Stomach smooth muscle (tissue), 2 donors: ENCODE measurements around the gene NT5DC4.
"Not testable (repeated sequence)": the region's sequence is repeated elsewhere in the genome, so short reads cannot be mapped to it uniquely, and the experiment has no call there.

Source experiments
- H3K27ac ChIP-seq: one replicate; pipeline ENCODE4 v1.7.0; 2013; ENCODE audit warnings: mild to moderate bottlenecking, low read length, inconsistent platforms
- H3K27me3 ChIP-seq, 2 donors: one replicate each; pipeline ENCODE4 v1.7.0; 2013; ENCODE audit warnings: low read length in 2 of 2; ENCODE audit not compliant: insufficient read depth in 2 of 2, control insufficient read depth in 1 of 2
- H3K36me3 ChIP-seq, 2 donors: one replicate each; pipeline ENCODE4 v1.7.0; 2013; ENCODE audit warnings: low read length in 2 of 2; ENCODE audit not compliant: control insufficient read depth in 2 of 2, insufficient read depth in 2 of 2
- H3K4me1 ChIP-seq: one replicate; pipeline ENCODE4 v1.7.0; 2013; ENCODE audit warnings: low read length; ENCODE audit not compliant: control insufficient read depth, insufficient read depth
- H3K4me3 ChIP-seq, 2 donors: one replicate each; pipeline ENCODE4 v1.7.0; 2013; ENCODE audit warnings: low read length in 2 of 2
- H3K9ac ChIP-seq, 2 donors: one replicate each; pipeline ENCODE4 v1.7.0; 2013; ENCODE audit warnings: low read length in 2 of 2, mild to moderate bottlenecking in 1 of 2
- H3K9me3 ChIP-seq, 2 donors: one replicate each; pipeline ENCODE4 v1.7.0; 2013; ENCODE audit warnings: low read length in 2 of 2; ENCODE audit not compliant: control insufficient read depth in 2 of 2
- donor health status: healthy.
- donor health status: Pancreatic carcinoma.

NT5DC4 gene

DNA sequence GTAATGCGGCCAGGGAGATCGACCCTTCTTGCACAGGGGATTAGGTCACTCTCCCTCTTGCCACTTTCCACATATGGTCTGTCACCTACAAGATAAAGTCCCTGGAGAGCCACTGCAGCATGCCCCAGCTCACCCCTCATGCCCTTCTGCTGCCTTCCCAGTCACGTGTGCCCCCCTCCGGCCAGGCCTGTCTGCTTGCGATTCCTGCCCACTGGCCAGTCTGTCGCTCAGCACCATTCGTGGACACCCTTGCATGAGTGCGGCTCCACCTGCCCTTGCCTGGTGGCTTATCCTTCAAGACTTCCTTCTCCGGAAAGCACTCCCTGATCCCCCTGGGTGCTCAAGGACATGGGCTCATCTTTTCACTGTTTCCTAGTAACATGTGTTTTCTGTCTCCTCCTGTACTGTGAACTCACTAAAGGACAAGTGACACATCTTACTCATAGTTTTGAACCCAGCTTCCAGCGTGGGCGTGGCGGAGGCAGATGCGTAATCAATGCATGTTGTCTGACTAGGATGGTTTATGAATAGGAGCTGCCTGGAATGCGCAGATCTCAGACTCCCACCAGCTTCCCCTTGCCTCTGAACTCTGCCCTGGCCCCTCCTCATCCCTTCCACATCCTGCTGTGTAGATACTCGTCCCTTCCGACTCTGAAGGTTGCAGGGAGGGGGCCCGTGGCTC lies 7.8 kb upstream of the NT5DC4 start:
- Histone ChIP-seq H3K36me3 (no peaks in the 10 kb centered on the region), H3K9me3 (no peaks in the 10 kb centered on the region), H3K27ac (no peak overlapping the region), H3K4me1 (peaks cover 2% of the 10 kb centered on the region), H3K27me3 (no peaks in the 10 kb centered on the region), H3K4me3 (no peak overlapping the region), H3K9ac (no peak overlapping the region)

- H3K27ac ChIP-seq = no peak overlapping the region
- peaks cover 2% of the 10 kb centered on the region for H3K4me1 ChIP-seq
- no peak overlapping the region for H3K4me3 ChIP-seq
- H3K36me3 ChIP-seq = no peaks in the 10 kb centered on the region
- H3K9me3 ChIP-seq = no peaks in the 10 kb centered on the region
- H3K27me3 ChIP-seq = no peaks in the 10 kb centered on the region
- no peak overlapping the region for H3K9ac ChIP-seq
Measured at GRCh38 chr2:112713585-112713925, 7.3 kb upstream of the NT5DC4 start.

DNA sequence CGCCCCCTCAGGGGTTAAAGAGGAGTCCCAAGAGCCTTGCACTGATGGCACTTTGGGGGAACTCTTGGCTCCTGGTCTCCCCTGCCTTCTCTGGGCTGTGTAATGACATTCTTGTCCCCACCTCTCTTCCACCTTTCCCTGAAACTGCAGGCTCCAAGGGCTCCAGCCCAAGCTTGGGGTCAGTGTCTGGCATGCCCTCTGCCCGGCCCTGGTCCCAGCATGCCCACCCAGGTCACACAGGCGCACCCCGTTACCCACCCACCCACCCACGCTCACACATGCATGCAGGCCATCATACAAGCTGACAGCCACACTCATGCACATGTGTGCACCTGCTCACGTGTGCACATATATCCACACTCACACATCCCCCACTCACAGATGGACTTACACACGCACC lies 6.9 kb upstream of the NT5DC4 start:
- Histone ChIP-seq H3K9ac (no peak overlapping the region), H3K4me3 (no peak overlapping the region), H3K36me3 (no peaks in the 10 kb centered on the region), H3K9me3 (no peaks in the 10 kb centered on the region), H3K4me1 (peaks cover 2% of the 10 kb centered on the region), H3K27me3 (no peaks in the 10 kb centered on the region), H3K27ac (no peak overlapping the region)

GRCh38 chr2:112714331-112714730 lies 6.5 kb upstream of the NT5DC4 start:
- Histone ChIP-seq H3K36me3 (no peaks in the 10 kb centered on the region), H3K4me3 (no peak overlapping the region), H3K27ac (no peak overlapping the region), H3K27me3 (no peaks in the 10 kb centered on the region), H3K9me3 (no peaks in the 10 kb centered on the region), H3K9ac (no peak overlapping the region), H3K4me1 (no peaks in the 10 kb centered on the region)

GRCh38 chr2:112714836-112715631 lies 5.8 kb upstream of the NT5DC4 start:
- H3K9me3 ChIP-seq = no peaks in the 10 kb centered on the region
- no peaks in the 10 kb centered on the region for H3K36me3 ChIP-seq
- no peaks in the 10 kb centered on the region for H3K27me3 ChIP-seq

GRCh38 chr2:112716094-112716493 lies 4.7 kb upstream of the NT5DC4 start:
- not testable (repeated sequence) for H3K27me3 ChIP-seq, H3K9me3 ChIP-seq, H3K9ac ChIP-seq, H3K4me1 ChIP-seq, H3K27ac ChIP-seq, H3K4me3 ChIP-seq, H3K36me3 ChIP-seq

More at GRCh38 chr2:112714836-112715631, 5.8 kb upstream of the NT5DC4 start:
- Histone ChIP-seq H3K9ac (no peak overlapping the region), H3K27ac (no peak overlapping the region), H3K4me1 (no peaks in the 10 kb centered on the region), H3K4me3 (no peak overlapping the region)

GRCh38 chr2:112716826-112717352 lies 3.9 kb upstream of the NT5DC4 start:
- not testable (repeated sequence) for H3K4me3 ChIP-seq, H3K4me1 ChIP-seq, H3K9me3 ChIP-seq, H3K9ac ChIP-seq, H3K36me3 ChIP-seq, H3K27me3 ChIP-seq, H3K27ac ChIP-seq

GRCh38 chr2:112718863-112719370 lies 1.9 kb upstream of the NT5DC4 start:
- Histone ChIP-seq H3K27ac (no peak overlapping the region), H3K9me3 (no peaks in the 10 kb centered on the region), H3K9ac (no peak overlapping the region), H3K27me3 (no peaks in the 10 kb centered on the region), H3K36me3 (no peaks in the 10 kb centered on the region), H3K4me3 (no peak overlapping the region), H3K4me1 (no peaks in the 10 kb centered on the region)

DNA sequence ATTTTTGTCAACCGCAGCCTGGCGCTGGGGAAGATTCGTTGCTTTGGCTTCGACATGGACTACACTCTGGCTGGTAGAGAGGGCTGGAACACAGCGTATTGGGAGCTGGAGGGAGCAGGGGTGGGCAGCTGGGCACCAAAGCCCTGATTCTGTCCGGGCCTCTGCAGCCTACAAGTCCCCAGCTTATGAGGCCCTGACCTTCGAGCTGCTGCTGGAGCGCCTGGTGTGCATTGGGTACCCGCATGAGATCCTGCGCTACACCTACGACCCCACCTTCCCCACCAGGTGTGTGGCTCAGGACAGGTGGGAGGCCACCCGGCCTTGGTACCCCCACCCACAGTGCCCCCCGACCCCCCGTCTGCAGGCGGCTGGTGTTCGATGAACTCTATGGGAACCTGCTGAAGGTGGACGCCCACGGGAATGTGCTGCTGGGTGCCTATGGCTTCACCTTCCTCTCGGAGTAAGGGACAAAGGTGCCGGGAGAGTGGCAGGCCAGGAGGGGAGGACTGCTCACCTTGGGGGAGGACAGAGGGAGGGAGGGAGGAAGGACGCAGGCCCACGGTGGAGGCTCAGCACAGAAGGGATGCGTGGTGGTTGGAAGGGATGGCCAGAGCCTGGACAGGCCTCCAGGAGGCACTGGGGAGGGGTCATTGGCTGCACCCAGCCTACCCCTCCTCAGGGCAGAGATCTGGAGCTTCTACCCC lies 1.2 kb downstream of the NT5DC4 start:
- Histone ChIP-seq H3K9me3 (no peaks in the 10 kb centered on the region), H3K27ac (no peak overlapping the region)

GRCh38 chr2:112722816-112723546 lies 2.2 kb downstream of the NT5DC4 start:
- no peak overlapping the region for H3K4me3 ChIP-seq
- no peak overlapping the region for H3K27ac ChIP-seq
- peaks cover 6% of the 10 kb centered on the region for H3K4me1 ChIP-seq
- H3K36me3 ChIP-seq = no peaks in the 10 kb centered on the region
- H3K9me3 ChIP-seq = no peaks in the 10 kb centered on the region
- no peak overlapping the region for H3K9ac ChIP-seq
- peaks cover 0 to 3% of the 10 kb centered on the region in 2 donors for H3K27me3 ChIP-seq

More for the DNA sequence above, 1.2 kb downstream of the NT5DC4 start:
- H3K36me3 ChIP-seq = no peaks in the 10 kb centered on the region
- H3K9ac ChIP-seq = no peak overlapping the region
- H3K4me1 ChIP-seq = peaks cover 6% of the 10 kb centered on the region
- no peaks in the 10 kb centered on the region for H3K27me3 ChIP-seq
- H3K4me3 ChIP-seq = no peak overlapping the region
